Mesodermal cell (in vitro differentiated cells): ENCODE data around the gene PAIP1. TPM values are rescaled to one million over a fixed set of nuclear protein-coding genes. Genes with fewer than 3 reads are reported as not detected.
"Not testable (repeated sequence)": the region's sequence is repeated elsewhere in the genome, so short reads cannot be mapped to it uniquely, and the experiment has no call there.

ENCODE experiments used
- H3K27ac ChIP-seq: 2 replicates; pipeline ENCODE4 v1.7.0; 2013; ENCODE audit warnings: mild to moderate bottlenecking, low read depth, low read length, moderate library complexity; ENCODE audit not compliant: severe bottlenecking
- H3K36me3 ChIP-seq: 2 replicates; pipeline ENCODE4 v1.7.1; 2013; ENCODE audit warnings: mild to moderate bottlenecking, low read length, moderate library complexity; ENCODE audit not compliant: control insufficient read depth, insufficient read depth
- H3K4me1 ChIP-seq: one replicate; pipeline ENCODE4 v1.7.1; 2013; ENCODE audit warnings: mild to moderate bottlenecking, low read length; ENCODE audit not compliant: insufficient read depth, control insufficient read depth, poor library complexity, severe bottlenecking
- H3K4me3 ChIP-seq: 2 replicates; pipeline ENCODE4 v1.7.0; 2013; ENCODE audit warnings: low read length, control low read depth, mild to moderate bottlenecking; ENCODE audit not compliant: insufficient read depth, poor library complexity, severe bottlenecking; ENCODE audit errors: extremely low read depth
- H3K9me3 ChIP-seq: 2 replicates; pipeline ENCODE4 v1.7.1; 2013; ENCODE audit warnings: mild to moderate bottlenecking, low read length, moderate library complexity; ENCODE audit not compliant: control insufficient read depth
- WGBS, 2 experiments: methylation state at CpG; one replicate each; pipeline ENCODE4 v1.1.5; 2013; ENCODE audit warnings: missing lambda C conversion rate in 2 of 2; ENCODE audit not compliant: insufficient coverage in 2 of 2; 5-methylcytosine and 5-hydroxymethylcytosine counted together
- polyA plus RNA-seq, 2 experiments: library from polyadenylated mRNA; stranded (reverse); fragments of 50-300 nt; gene quantifications; one replicate each; pipeline ENCODE4 v1.2.3, GENCODE V29; 2013

Gene PAIP1, protein sequence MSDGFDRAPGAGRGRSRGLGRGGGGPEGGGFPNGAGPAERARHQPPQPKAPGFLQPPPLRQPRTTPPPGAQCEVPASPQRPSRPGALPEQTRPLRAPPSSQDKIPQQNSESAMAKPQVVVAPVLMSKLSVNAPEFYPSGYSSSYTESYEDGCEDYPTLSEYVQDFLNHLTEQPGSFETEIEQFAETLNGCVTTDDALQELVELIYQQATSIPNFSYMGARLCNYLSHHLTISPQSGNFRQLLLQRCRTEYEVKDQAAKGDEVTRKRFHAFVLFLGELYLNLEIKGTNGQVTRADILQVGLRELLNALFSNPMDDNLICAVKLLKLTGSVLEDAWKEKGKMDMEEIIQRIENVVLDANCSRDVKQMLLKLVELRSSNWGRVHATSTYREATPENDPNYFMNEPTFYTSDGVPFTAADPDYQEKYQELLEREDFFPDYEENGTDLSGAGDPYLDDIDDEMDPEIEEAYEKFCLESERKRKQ
- 148 TPM for polyA plus RNA-seq (2013, experiment 1 of 2)
- polyA plus RNA-seq (2013, experiment 2 of 2) = 141 TPM

DNA sequence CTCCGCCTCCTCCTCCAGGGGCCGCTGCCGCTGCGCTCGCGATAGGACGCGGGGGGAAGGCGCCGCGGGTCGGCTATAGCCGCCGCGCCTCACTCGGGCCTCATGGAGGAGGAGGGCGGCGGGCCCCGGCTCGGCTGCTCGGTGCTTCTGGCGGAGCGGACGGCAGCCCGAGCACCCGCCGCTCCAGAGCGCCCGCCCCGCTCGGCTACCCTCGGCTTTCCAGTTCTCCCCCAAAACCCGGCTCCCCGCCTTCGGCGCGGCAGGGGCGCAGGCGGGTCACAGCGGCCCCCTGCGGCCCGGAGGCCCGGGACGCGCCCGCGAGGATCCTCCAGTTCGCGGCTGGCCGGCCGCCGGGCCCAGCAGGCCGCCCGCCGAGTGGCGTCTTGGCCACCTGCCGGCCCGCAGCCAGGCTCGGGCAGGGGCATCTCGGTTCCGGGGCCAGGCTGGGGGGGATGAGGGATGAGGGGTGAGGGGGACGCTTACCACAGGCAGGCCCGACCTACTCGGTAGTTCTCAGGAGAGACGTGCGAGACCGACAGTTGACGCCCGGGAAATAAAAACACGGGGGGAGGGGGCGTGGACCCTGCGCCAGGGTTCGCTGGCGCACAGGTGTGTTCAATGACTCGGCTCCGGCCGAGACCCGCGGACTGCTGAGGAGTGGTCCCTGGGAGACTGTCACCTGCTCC lies at the start of gene PAIP1:
Gene PAIP1, minus strand, starts transcription at position 221 of the 686 bp plus-strand sequence. CDS start 231 bp downstream, outside the sequence.
- H3K27ac ChIP-seq = peak within 1 kb of the TSS; percentile 94
- peaks cover 32% of the 10 kb centered on the region for H3K36me3 ChIP-seq
- H3K4me1 ChIP-seq = no peaks in the 10 kb centered on the region
- H3K4me3 ChIP-seq = peak within 1 kb of the TSS; percentile 83
- no peaks in the 10 kb centered on the region for H3K9me3 ChIP-seq
- WGBS, 2 experiments = 0 to 1% methylated on average over 40 to 66 of the region's 79 CpGs

DNA sequence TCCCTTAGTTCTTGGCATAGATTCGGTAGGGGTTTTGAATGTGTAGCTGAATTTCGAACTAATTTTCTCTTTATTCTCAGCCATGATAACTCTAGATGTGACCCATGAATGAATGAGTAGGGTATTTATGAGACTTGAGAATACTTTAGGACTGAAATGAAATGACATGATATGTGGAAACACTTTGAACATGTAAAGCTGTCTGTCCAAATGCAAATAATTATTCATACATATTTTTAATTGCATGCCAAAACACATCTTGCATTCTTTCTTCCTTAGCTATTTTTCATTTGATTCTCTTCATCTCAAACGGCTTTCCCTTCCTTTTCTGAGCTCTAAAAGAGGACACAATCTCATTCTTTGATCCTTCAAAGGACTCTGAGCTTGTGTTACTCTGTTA lies 49.5 kb upstream of the PAIP1 start:
- Histone ChIP-seq H3K4me1 (peaks cover 8% of the 10 kb centered on the region), H3K27ac (no peak overlapping the region), H3K4me3 (no peak overlapping the region), H3K9me3 (no peaks in the 10 kb centered on the region), H3K36me3 (peaks cover 19% of the 10 kb centered on the region)
- WGBS, 2 experiments = 86 to 88% methylated on average over 1 to 3 of the region's 3 CpGs

DNA sequence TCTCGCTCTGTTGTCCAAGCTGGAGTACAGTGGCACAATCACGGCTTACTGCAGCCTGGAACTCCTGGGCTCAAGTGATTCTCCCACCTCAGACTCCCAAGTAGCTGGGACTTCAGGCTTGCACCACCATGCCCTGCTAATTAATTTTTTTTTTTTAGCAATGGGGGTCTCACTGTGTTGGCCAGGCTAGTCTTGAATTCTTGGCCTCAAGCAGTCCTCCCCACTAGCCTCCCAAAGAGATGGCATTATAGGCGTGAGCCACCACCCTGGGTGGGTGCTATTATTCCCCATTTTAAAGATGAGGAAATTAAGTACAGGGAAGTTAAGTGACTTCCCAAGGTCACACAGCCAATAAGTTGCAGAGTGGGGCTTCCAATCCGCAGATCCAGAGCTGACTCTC lies 47.8 kb upstream of the PAIP1 start:
- Histone ChIP-seq H3K36me3 (peaks cover 8% of the 10 kb centered on the region), H3K27ac (no peak overlapping the region), H3K4me3 (no peak overlapping the region), H3K4me1 (peaks cover 8% of the 10 kb centered on the region), H3K9me3 (no peaks in the 10 kb centered on the region)
- WGBS, 2 experiments = 90 to 100% methylated on average over 2 to 3 of the region's 4 CpGs

DNA sequence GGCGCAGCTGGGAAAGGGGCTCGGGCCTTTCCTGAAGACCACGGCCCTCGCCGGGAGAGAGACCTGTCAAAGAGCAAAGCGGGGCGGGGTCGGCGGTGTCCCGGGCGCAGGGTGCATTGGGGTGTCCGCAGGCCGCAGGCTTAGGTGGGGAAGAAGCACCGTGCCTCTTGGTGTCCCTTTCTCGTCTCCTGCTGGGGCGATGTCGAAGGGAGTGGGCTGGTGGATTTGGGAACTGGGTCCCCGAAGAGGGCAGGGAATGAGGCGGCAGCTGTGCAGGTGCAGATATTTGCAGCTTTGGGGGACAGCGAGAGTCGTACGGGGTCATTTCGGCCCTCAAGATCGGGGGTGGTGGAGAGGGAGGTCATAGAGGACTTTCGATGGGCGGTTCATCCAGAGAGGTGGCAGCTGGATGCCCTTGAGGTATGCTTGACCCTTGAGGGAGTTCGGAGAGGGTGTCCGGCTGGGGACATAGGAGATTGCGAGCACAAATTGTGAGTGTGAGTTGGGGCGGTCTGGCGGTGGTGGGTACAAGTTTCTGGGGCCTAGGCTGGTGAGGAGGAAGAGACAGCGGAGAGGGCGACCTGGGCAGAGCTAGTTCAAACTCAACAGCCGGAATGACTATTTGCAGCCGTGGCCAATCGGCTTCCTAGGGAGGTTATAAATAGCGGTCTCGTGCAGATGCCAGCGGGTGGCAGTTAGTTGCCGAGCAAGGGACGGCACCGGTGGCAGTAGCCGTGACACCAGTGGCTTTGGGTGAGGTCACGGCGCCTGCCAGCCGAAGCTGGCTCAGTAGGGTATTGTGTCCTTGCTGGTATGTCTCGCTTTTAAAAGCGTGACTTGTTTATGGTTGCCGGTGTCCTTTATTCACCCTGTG lies 46.7 kb upstream of the PAIP1 start:
- Histone ChIP-seq H3K4me3 (peak overlapping the region; percentile 61), H3K27ac (no peak overlapping the region), H3K9me3 (no peaks in the 10 kb centered on the region), H3K36me3 (no peaks in the 10 kb centered on the region), H3K4me1 (peaks cover 8% of the 10 kb centered on the region)
- WGBS, 2 experiments = 9 to 10% methylated on average over 40 to 43 of the region's 49 CpGs

DNA sequence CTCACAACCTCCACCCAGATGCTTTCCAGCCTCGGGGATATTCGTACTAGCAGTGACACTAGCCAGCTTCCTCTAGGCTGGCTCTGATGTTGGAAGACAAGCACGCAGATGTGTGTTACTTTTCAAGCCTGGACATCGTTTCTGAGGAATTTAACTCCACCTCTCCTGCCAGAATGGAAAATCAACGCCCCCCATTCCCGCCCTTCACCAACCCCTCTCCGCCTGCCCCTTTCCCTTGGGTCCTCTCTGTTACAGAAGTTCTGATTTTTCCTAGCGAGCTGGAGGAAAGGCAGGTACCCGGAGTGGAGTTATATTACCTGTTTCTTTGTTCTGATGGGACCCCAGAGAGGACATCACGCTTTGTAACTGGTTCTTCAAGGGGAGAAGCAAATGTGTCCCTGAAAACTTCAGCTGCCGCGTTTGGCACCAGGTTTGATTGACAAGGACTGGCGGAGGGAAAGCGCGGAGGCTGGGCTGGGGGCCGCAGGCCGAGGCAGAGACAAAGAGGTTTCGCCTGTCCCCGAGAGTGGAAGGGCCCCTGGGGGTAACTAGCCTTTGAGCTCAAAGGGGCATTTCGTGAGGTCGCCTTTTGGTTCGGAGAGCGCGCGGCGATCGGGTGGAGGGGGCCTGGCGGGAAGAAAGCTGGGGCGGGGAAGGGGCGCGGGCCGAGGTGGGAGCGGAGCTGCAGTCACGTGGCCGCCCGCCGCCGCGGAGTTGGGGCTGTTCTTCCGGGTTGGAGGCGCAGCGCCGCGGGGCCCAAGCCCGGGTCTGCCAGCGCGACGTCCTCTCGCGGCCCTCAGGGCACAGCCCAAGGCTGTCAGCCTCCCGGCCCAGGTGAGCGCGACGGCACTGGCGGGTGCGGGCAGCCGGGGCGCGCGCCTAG lies 45.8 kb upstream of the PAIP1 start, which contains the start of gene NNT:
Gene NNT, plus strand, starts transcription at position 720 of the 883 bp plus-strand sequence. CDS start 6,016 bp downstream, outside the sequence.
- Histone ChIP-seq H3K36me3 (no peaks in the 10 kb centered on the region), H3K9me3 (no peaks in the 10 kb centered on the region), H3K4me1 (peaks cover 8% of the 10 kb centered on the region), H3K4me3 (peak within 1 kb of the TSS; percentile 61), H3K27ac (peak within 1 kb of the TSS; percentile 82)
- WGBS, 2 experiments = 0 to 1% methylated on average over 46 to 48 of the region's 60 CpGs

DNA sequence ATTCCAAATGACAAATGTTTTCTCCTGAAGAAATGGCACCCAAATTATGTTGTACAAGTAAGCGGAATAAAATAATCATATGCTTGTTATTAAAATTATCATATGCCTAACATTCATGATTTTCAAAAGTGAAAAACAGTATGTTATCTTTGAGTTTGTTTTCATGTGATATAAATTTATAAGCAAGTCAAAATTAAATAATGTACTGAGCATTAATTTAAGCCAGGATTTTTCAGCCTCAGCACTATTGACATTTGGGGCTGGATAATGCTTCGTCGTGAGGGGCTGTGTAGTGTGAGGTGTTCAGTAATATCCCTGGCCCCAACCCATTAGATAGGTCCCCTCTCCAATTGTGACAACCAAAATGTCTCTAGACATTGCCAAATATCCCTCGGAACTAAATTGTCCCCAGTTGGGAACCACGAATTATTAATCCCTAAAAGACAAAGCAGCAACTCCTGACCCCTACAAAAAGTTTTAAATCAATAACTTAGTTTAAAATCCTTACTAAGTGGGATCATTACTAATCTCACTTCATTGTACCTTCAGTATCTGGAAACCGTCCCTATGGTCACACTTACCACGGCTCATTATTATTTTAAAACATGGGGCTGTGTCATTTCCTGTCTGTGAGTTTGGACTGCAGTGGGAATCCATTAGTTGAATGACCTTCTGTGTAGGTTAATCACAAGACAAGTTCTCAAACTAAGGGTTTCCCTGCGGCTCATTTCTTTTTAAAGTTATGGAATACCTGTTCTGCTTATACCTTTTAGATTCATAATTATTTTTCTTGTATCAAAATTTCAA lies 44.8 kb upstream of the PAIP1 start:
- 71 to 87% methylated on average over 2 of the region's 8 CpGs for WGBS, 2 experiments
- H3K4me3 ChIP-seq = peak overlapping the region; percentile 61
- H3K27ac ChIP-seq = peak overlapping the region; percentile 82
- peaks cover 8% of the 10 kb centered on the region for H3K4me1 ChIP-seq
- no peaks in the 10 kb centered on the region for H3K36me3 ChIP-seq
- H3K9me3 ChIP-seq = no peaks in the 10 kb centered on the region

DNA sequence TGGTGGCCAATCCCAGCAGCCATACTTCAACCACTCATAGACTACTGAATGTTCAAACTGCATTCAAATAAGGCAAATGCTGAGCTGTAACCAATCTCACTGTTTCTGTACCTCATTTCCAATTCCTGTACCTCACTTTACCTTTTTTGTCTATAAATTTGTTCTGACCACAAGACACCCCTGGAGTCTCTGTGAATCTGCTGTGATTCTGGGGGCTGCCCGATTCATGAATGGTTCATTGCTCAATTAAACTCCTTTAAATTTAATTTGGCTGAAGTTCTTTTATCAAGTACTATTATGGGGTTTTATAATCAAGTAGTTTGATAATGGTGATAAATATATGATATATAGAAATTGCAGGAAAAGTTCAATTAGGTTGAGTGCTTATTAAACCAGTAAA lies 42.0 kb upstream of the PAIP1 start:
- H3K36me3 ChIP-seq, H3K9me3 ChIP-seq, H3K4me3 ChIP-seq, H3K27ac ChIP-seq, H3K4me1 ChIP-seq: not testable (repeated sequence)
- no CpG with 5 or more reads among the region's 1 CpG for WGBS, 2 experiments

DNA sequence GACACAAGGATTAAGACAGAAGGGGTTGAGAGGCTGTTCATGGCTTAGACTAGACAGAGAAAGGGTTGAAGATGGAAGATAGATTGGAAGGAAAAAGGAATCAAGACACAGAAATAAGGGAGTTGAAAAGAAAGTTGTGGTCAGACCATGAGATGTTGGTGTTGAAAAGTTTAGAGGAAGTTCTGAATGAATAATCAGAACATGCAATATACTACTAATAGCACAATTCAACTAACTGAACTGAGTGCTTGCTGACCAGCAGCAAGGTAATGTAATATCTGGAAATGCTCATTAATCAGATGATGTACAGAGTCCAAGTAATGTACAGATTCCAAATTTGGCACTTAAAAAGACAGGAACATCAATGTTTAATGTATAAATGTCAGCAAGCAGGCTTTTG lies 35.5 kb upstream of the PAIP1 start:
- Histone ChIP-seq H3K4me1 (no peaks in the 10 kb centered on the region), H3K9me3 (no peaks in the 10 kb centered on the region), H3K36me3 (no peaks in the 10 kb centered on the region), H3K4me3 (no peak overlapping the region), H3K27ac (no peak overlapping the region)

DNA sequence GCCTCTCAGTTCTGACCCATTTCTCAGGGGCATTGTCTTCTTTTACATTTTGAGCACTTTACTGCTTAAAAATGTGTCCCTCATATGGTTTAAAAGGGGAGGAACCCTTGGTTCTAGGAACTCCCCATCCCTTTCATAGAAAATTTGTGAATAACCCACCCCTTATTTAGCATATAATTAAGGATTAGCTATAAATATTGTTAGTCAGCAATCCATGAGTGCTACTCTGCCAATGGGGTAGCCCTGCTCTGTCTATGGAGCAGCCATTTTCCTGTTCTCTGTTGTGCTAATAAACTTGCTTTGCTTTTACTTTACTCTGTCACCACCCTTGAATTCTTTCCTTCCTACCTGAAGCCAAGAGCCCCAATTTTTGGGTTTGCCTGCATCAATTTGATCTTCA lies 33.8 kb upstream of the PAIP1 start:
- Histone ChIP-seq H3K4me3 (no peak overlapping the region), H3K4me1 (no peaks in the 10 kb centered on the region), H3K27ac (no peak overlapping the region), H3K36me3 (no peaks in the 10 kb centered on the region), H3K9me3 (no peaks in the 10 kb centered on the region)
